Measurements from ENCODE around the gene SLC12A6.
"Not testable (repeated sequence)": the region's sequence is repeated elsewhere in the genome, so short reads cannot be mapped to it uniquely, and the experiment has no call there.

Gene SLC12A6

DNA sequence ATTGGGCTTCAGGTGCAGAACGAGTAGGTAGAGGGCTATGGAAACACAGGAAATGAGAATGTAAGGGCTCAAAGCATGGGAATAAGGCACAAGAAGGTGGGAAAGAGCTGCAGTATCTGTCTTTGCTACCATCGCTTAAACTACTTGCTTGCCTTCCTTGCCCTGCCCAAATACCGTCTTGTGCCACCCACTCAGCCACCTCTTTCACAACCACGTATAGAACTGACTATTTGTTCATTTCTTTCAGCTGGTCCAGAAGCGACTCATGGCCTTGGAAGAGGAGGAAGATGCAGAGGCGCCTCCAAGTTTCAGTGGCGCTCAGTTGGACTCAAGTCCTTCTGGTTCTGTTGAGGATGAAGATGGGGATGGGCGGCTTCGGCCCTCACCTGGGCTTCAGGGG, 17.7 kb upstream of the SLC12A6 start:
- no peak for DNase-seq

DNA sequence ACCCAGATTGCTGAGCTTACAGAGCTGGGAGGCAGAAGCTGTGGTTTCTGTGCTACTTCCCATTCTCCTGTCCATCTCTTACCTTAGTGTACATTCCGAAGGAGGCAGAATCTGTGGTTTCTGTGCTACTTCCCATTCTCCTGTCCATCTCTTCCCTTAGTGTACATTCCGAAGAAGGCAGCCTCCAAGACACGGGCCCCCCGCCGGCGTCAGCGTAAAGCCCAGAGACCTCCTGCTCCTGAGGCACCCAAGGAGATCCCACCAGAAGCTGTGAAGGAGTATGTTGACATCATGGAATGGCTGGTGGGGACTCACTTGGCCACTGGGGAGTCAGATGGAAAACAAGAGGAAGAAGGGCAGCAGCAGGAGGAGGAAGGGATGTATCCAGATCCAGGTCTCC, 16.7 kb upstream of the SLC12A6 start:
- DNase-seq: no peak

DNA sequence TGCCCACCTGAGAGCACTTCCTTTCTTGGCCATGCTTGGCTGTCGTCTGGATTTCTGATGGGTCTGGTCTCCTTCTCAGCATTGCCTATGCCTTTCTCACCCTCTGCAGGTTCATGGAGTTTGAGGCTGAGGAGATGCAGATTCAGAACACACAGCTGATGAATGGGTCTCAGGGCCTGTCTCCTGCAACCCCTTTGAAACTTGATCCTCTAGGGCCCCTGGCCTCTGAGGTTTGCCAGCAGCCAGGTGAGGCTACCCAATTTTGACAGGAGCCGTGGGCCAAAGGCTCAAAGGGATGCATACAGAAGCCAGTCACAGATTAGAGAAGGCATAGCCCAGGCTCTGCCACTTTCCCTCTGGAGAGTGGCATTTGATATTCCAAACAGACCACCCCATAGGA, 16.0 kb upstream of the SLC12A6 start:
- no peak for DNase-seq

DNA sequence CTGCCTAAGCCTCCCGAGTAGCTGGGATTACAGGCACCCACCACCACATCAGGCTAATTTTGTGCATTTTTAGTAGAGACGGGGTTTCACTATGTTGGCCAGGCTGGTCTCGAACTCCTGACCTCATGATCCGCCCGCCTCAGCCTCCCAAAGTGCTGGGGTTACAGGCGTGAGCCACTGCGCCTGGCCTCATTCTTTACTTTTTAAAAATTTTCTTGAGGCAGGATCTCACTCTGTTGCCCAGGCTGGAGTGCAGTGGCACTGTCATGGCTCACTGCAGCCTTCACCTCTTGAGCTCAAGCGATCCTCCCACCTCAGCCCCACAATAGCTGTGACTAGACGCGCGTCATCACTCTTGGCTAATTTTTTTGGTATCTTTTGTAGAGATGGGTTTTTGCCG, 15.4 kb upstream of the SLC12A6 start:
- DNase-seq: not testable (repeated sequence)

DNA sequence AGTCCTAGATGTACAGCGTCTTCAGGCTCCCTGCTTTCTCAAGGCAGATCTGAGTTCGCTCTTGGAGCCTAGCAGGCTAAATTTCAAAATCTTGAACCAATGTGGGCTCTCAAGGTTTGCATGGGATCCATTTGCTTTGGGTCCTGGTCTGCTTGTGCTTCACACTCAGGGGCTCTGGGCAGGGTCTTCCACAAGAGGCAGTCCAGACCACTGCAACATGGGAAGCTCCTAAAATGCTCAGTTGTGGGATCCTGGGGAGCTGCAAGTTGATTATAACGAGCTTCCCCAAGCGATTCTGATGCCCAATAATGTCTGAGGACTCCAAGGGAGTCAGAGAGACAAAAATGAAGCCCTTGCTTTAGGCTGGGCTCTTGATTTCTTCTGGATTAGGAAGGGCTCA, 12.2 kb upstream of the SLC12A6 start:
- DNase-seq: no peak

DNA sequence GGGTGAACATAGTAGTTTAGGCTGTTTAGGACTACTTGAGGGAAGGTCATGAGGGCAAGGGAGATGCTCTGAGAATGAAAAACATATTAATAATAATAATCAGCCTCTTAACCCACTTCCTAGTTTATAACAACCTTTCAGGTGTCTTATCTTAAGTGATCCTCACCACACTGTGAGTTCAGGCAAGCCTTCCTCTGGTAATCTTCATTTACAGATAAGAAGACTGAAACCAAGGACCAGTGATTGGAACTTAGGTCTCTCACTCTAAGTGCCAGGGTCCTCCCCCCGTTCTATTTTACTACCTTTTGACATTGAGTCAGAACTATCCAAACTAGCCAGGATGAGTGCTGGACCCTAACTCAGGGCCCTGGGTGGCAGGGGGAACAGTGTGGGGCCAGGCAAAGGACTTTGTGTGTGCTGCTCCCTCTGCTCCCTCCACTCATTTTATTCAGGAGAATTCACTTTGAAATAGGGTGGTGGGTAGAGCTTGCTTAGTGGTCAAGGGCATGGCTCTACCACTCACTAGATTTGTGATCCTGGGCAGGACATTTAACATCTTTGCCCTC, 11.2 kb upstream of the SLC12A6 start:
- DNase-seq: no peak

DNA sequence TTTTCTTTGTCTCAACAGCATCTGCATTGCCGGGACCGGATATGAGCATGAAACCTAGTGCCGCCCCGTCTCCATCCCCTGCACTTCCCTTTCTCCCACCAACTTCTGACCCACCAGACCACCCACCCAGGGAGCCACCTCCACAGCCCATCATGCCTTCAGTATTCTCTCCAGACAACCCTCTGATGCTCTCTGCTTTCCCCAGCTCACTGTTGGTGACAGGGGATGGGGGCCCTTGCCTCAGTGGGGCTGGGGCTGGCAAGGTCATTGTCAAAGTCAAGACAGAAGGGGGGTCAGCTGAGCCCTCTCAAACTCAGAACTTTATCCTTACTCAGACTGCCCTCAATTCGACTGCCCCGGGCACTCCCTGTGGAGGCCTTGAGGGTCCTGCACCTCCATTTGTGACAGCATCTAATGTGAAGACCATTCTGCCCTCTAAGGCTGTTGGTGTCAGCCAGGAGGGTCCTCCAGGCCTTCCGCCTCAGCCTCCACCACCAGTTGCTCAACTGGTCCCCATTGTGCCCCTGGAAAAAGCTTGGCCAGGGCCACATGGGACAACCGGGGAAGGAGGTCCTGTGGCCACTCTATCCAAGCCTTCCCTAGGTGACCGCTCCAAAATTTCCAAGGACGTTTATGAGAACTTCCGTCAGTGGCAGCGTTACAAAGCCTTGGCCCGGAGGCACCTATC, 10.5 kb upstream of the SLC12A6 start:
- no peak for DNase-seq

DNA sequence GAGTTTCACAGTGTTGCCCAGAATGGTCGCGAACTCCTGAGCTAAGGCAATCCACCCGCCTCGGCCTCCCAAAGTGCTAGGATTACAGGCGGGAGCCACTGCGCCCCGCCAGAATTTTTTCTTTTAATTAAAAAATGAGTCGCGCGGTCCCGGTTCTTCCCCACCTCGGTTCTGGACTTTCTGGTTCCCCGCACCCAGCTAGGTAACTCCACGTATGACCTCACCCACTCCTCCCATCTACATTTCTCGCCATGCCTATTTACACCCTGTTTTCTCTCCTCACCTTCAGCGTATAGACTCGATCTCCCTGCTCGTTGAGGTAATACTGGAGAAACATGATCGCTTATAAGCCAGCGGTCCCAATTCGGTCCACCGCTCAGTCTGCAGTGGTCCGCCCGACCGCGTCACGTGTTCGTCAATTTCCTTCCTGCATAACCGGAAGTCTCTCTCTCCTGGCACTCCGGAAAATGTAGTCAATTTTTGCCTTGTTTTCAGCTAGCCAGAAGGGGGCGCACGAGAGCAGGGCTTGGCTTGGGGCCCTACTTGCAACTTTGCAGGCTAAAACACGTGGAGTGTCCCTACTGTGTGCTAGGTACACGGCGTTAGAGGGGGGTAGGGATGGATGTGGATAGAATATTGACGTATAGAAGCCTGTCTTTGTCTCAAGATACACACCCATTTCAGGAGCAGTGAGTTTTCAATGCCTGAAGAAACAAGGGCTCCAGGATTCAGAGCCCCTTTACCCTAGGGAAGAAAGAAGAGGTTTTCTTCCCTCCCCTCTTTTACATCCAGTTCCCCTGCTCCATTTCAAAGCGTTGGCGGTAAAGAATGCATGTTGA, 5.4 kb upstream of the SLC12A6 start, which contains the start of the genes NOP10 and NUTM1:
TSS of gene NOP10 (minus strand) at position 400 of the 839 bp plus-strand sequence. CDS start at position 337, 63 bp downstream.
TSS of gene NUTM1 (plus strand) at position 579 of the 839 bp plus-strand sequence. CDS start 382 bp downstream, outside the sequence.
- DNase-seq: peak; percentile 55

DNA sequence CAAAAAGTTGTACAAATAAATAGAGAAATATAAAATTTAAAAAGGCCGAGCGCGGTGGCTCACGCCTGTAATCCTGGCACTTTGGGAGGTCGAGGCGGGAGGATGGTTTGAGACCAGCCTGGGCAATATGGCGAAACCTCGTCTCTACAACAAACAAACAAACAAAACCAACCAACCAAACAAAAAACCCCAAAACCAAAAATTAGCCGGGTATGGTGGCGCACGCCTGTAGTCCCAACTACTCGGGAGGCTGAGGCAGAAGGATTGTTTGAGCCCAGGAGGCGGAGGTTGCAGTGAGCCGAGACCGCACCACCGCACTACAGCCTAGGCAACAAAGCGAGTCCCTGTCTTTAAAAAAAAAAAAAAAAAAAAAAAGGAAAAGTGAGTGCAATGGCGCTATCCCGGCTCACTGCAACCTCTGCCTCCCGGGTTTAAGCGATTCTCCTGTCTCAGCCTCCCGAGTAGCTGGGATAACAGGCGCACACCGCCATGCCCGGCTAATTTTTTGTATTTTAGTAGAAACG, 4.7 kb upstream of the SLC12A6 start:
- DNase-seq: not testable (repeated sequence)

DNA sequence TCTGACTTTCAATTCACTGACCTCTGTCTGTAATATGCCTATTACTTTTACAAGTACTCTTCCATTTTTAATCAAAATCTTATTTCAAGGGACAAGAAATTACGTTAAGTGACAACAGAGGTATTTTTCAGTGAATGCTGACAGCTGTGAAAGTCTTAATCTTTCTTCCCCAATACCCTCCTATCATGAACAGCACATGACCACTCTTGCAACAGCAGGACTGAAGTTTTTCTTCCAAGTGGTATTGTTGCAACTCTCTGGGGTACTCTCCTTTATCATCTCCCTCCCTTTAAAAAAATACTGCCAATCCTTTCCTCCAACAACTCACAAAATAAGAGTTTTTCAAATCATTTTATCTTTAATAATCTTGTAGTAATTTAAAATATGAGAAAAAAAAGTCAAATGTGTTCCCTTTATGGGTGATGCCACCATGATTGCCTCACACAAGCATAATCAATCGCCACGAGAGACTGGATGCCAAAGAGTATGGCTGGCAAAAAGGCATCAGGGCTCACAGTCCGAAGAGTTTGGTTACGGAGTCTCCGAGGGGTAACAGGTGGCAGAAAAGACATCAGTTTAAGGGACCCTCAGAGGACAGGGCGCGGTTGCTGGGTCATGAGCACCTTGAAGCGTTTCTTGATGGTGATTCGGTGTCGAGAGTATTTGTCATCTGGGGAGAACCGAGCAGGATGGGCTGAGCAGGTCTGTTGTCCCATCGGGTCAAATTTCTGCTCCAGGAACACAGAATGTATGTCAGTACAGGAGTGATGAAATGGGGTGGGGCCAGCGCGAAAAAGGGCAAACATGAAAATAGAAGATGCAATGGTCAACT, 4.0 kb upstream of the SLC12A6 start:
- no peak for DNase-seq

DNA sequence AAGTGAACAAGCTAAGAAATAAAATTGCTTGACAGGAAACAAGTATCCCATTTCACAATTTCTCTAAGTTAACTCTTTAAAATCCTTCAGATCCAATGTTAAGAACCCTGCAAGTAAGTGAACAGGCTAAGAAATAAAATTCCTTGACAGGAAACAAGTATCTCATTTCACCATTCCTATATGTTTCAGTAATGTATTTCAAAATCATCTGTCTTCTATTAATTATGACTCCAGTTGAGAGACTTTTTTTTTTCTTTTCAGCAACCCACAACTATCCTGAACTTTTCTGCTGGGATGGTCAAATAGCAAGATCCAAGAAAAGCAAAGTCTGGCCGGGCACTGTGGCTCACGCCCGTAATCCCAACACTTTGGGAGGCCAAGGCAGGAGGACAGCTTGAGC, 2.4 kb upstream of the SLC12A6 start:
- DNase-seq: no peak

DNA sequence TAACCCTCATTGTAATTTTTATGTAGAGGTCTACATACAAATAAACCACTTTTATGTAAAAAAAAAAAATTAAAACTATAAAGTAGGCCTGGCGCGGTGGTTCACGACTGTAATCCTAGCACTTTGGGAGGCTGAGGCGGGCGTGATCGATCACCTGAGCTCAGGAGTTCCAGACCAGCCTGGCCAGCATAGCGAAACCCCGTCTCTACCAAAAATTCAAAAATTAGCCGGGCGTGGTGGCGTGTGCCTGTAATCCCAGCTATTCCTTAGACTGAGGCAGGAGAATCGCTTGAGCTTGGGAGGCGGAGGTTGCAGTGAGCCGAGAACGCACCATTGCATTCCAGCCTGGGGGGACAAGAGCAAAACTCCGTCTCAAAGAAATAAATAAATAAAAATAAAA, 766 bp upstream of the SLC12A6 start:
- no peak for DNase-seq

DNA sequence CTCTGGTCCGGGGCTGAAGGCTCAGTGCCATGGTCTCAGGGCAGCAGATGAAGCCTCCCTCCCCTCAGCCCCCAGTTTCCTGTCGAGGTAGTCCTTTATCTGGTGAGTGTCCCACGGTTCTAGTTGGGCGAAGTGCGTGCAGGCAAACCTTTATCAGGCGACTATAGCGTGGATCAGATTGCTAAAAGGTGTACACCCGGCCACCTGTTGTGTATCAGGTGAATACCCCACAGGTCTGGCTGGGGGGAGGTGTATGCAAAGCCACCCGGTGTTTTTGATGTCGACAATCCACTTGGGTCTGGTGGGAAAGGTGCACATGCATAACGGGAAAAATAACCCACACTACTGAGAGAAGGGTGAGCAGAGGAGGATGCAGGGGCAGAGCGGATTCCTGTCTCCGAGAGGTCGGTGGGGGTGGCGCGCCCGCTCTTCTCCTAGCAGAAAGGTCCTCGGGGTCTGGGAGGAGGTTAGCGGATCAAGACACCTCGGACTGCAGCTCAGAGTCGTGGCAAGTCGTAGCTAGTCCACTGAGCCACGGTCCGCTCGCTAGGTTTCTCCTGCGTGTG, 507 bp downstream of the SLC12A6 start:
- DNase-seq: no peak

DNA sequence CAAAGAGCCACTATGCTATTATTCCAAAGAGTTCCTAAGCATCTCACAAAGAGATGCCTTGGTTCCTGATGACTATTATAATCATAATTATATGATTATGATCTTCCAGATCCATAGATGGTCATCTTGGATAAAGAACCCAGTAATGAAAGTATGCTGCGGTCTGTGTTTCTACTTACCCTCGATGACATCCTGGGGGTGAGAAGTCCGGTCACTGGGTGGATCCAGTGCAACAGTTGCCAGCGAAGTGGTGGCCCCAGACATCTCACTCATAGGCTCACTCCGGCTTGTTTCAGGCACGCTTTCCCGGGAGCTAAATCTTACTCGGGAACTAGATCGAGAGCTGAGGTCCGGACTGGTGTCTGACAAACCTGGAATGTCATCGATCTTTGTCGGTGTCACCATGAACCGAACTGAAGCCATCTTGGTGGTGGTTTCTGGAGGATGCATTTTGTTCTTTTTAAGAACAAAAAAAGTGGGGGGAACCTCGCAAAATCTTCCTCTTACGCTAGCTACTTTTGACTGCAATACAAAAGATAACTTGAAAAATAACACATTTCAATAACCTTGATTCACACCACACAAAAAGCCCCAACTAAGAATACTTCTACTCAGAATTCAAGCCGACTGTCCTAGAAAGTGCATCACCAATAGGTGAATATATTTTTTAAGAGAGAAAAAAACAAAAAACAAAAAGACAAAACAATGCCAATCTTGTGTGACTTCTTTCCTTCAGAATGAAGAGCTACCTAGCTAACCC, 1.2 kb downstream of the SLC12A6 start:
- DNase-seq: no peak

DNA sequence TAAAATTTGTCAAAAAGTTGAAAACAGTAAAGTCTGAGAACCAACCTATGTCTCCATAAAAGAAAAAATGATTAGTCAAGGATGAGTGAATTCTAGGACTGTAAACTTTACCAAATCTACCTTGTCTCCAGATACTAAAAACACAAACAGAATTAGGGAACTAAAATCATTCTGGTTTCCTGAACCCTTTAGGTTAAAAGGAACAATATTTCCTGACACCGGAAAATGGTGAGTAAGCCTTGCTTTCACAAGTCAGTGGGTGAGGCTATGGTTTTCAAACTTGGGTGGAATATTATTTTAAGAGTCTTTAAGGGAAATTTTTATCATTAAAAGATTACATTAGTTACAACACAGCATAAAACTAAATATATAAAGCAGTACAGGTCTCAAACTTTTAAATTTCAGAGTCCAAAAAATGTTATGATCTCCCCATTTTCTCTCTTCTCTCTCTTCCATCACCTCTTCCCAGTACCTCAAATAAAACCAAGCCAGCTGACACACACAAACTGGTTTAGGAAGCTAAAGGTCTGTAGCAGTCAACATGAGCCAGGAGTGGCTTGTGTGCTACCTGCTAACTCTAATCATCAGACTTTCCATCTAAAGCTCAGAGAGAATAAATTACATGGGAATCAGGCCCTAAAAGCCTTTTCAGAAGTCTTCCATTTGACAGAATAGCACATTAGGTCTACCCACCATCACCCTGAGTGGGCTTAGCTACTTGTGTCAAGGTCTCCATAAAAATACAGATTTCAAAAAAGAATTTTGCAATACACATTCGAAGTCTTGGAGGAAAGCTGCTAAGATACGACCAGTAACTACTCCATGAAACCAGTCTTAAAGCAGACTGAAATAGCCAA, 2.2 kb downstream of the SLC12A6 start:
- no peak for DNase-seq

DNA sequence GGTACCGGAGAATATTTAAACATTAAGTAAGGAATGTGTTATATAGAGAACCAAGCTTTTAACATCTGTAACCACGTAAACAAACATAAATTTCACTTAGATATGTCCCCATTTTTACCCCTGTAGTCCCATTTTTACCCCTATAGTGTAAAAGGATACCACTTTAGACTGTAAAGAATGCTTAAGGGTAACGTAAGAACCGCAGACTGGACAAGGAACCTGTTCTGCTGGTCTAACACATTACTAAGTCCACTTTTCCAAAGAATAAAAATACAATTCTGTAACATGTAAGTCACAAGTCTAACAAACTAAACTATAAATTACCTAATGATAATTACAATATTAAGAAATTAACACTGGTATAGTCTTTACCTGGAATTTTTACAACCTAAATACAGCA, 2.9 kb downstream of the SLC12A6 start:
- no peak for DNase-seq

DNA sequence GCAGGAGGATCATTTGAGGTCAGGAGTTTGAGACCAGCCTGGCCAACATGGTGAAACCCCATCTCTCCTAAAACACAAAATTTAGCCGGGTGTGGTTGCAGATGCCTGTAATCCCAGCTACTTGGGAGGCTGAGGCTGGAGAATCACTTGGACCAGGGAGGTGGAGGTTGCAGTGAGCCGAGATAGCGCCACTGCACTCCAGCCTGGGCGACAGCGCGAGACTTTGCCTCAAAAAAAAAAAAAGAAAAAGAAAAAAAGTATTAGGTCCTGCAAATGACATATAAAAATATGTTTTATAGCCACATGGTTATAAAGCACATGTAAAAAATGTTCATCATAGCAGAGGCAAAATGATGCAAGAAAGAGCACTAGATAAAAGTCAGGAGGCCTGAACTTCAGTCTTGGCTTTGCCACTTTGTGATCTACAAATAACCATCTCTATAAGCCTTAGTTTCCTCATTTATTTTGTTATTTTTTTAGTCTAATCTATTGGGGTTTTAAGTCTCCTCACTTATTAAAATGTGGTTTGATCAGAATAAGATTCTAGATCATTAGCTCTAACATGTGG, 4.9 kb downstream of the SLC12A6 start:
- no peak for DNase-seq

DNA sequence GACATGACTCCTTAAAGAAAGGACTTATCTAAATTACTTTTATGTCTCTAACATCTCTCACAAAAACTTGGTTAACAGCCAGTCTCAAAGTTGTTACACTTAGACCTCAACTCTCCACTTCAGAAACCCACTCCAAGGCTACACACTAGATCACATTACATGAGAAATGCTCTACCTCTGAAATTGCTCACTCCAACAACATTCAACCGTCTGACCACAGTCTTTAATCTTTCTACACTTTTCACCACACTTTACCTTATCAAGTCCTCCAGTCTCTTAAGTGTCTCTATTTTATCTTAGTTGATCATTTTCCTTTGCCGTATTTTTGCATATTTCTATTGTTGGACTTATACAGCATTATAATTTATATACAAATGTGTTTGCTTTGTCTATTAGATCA, 5.8 kb downstream of the SLC12A6 start:
- no peak for DNase-seq

DNA sequence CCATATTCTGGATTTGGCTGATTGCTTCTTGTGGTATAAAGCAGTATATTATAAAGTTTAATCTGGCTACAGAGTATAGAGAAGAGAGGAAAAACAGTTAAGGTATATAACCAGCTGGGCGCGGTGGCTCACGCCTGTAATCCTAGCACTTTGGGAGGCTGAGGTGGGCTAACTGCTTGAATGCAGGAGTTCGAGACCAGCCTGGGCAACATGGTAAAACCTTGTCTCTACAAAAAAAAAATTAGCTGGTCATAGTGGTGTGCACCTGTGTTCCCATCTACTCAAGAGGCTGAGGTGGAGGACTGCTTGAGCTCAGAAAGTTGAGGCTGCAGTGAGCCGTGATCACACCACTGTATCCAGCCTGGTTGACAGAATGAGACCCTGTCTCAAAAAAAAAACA, 7.3 kb downstream of the SLC12A6 start:
- DNase-seq: no peak

DNA sequence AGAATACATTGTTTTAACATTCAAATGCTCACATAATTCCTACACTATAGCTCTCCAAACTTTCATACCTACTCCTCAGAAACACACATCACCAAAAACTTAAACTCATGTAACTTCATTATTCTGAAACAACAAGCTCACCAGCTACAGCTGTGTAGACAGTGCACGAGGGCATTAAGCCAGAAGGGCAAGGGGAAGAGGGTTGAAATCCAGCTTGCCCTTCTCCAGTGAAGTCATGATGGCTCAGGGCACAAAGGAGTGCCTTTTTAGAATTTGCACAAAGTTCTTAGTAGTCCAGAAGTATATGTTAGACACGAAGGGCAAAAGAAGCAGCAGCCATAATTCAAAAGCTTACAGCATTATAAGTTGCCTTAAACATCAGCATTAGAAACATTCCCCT, 8.6 kb downstream of the SLC12A6 start:
- DNase-seq: no peak

All from NCI-H2029 treated with DMSO at 0.1 percent for 48 hours (cell line).